ENCODE measurements around the gene MBNL2. TPM values are rescaled to one million over a fixed set of nuclear protein-coding genes. Genes with fewer than 3 reads are reported as not detected.

The MBNL2 gene
- total and polyA plus RNA-seq, 2 of the 4 experiments (the other 2 are of a cell fraction) = 26.9 to 103 TPM

GRCh38 chr13:97199451-97199850, 22.7 kb upstream of the MBNL2 start:
- Histone ChIP-seq H3K14ac (replicated peaks; ENCODE audit: low read depth, low read length) (peak overlapping the region; percentile 87), H3K9me3 (ENCODE audit: control insufficient read depth, insufficient read depth, low read length) (no peaks in the 10 kb centered on the region), H3K56ac (ENCODE audit: extremely low read depth, insufficient read depth, low read length) (peak overlapping the region; percentile 91; the same call in 1 of the 2 replicates), H3K4me3 (ENCODE audit: insufficient read depth, low read depth, low read length) (no peak overlapping the region), H4K20me1 (ENCODE audit: insufficient read depth, low read length) (no peaks in the 10 kb centered on the region), H3K27ac (ENCODE audit: insufficient read depth, low read length) (peak overlapping the region; percentile 81; the same call in 1 of the 2 replicates), H4K5ac (ENCODE audit: low read depth, low read length) (peak overlapping the region; percentile 82), H2BK5ac (ENCODE audit: low read depth, low read length, poor library complexity, severe bottlenecking) (peak overlapping the region; percentile 83), H4K8ac (ENCODE audit: low read depth in 2 of 2, low read length in 2 of 2) (peak overlapping the region; percentile 88 to 95; a peak in 3 of 4 replicates), H3K36me3 (ENCODE audit: control insufficient read depth, insufficient read depth, low read length) (no peaks in the 10 kb centered on the region), H2BK15ac (ENCODE audit: low read depth, low read length) (peak overlapping the region; percentile 46; the same call in 2 of the 3 replicates), H3K27me3 (ENCODE audit: control insufficient read depth, insufficient read depth, low read length) (no peaks in the 10 kb centered on the region), H3K9me1 (ENCODE audit: insufficient read depth, low read length) (peaks cover 7% of the 10 kb centered on the region), H3K23ac (ENCODE audit: low read depth, low read length) (no peak overlapping the region), H2BK120ac (ENCODE audit: low read depth, low read length) (peak overlapping the region; percentile 98), H4K91ac (ENCODE audit: insufficient read depth, low read depth, low read length) (peak overlapping the region; percentile 94), H2AFZ (replicated peaks; ENCODE audit: low read length, poor library complexity) (no peak overlapping the region), H3K4me1 (ENCODE audit: control insufficient read depth, insufficient read depth, low read length) (peaks cover 7% of the 10 kb centered on the region), H3K9ac (ENCODE audit: low read depth, low read length) (no peak overlapping the region), H3K4ac (ENCODE audit: low read depth, low read length) (peak overlapping the region; percentile 97), H3K4me2 (ENCODE audit: low read depth, low read length) (no peak overlapping the region), H2BK20ac (ENCODE audit: low read depth, low read length) (peak overlapping the region; percentile 99), H3K79me1 (ENCODE audit: low read depth in 1 of 2, low read length in 2 of 2) (no peaks in the 10 kb centered on the region), H2AK5ac (ENCODE audit: low read depth, low read length) (peak overlapping the region; percentile 89), H3K18ac (ENCODE audit: low read depth, low read length) (peak overlapping the region; percentile 81), H2AK9ac (replicated peaks; ENCODE audit: low read depth, low read length, poor library complexity) (no peak overlapping the region)
- in situ Hi-C loops (cut with MboI; ENCODE audit: low sequenced_read_pairs) (no loop called here), dilution Hi-C loops (cut with HindIII; ENCODE audit: low sequenced_read_pairs, unreplicated experiment) (no loop called here), intact Hi-C loops (cut with micrococcal nuclease) (no loop called here)
- CTCF ChIA-PET = no interaction called here
- no peak for ATAC-seq (ENCODE audit: low read depth)
- TF ChIP-seq CHD1 (IDR thresholded peaks at IDR 0.05; ENCODE audit: low read depth, low read length) (no peak), FOS (IDR thresholded peaks at IDR 0.05; ENCODE audit: low read depth, low read length) (no peak), RAD21 (IDR thresholded peaks at IDR 0.05; ENCODE audit: low read length) (no peak), CEBPB (IDR thresholded peaks at IDR 0.05; ENCODE audit: low read depth, low read length) (no peak), MAZ (IDR thresholded peaks at IDR 0.05; ENCODE audit: borderline replicate concordance, low read depth, low read length) (no peak), USF2 (IDR thresholded peaks at IDR 0.05; ENCODE audit: low read depth, low read length) (no peak), RCOR1 (IDR thresholded peaks at IDR 0.05; ENCODE audit: insufficient replicate concordance, low read length) (no peak), BHLHE40 (IDR thresholded peaks at IDR 0.05; ENCODE audit: low read depth, low read length) (no peak), ELK1 (IDR thresholded peaks at IDR 0.05; ENCODE audit: borderline replicate concordance, low read depth, low read length) (no peak), CTCF (conservative IDR thresholded peaks at IDR 0.05; ENCODE audit: low read depth, low read length) (no peak), MAFK (IDR thresholded peaks at IDR 0.05; ENCODE audit: low read depth, low read length) (no peak), SMC3 (IDR thresholded peaks at IDR 0.05; ENCODE audit: low read depth, low read length) (no peak), NFE2L2 (IDR thresholded peaks at IDR 0.05; ENCODE audit: low read depth, low read length) (no peak), POLR2A (IDR thresholded peaks at IDR 0.05; ENCODE audit: low read depth, low read length) (no peak), RFX5 (IDR thresholded peaks at IDR 0.05; ENCODE audit: low read depth, low read length) (no peak), MXI1 (IDR thresholded peaks at IDR 0.05; ENCODE audit: borderline replicate concordance, low read depth, low read length) (no peak)
- WGBS, 2 experiments (ENCODE audit: extremely low coverage in 2 of 2, insufficient read length in 1 of 2) = no CpG with 5 or more reads among the region's 3 CpGs
- BruUV-seq (replicated peaks) = no TSS peak
- DNase-seq = no peak
- POLR2A ChIA-PET (ENCODE audit: unreplicated experiment) = no interaction called here

Data from IMR-90 (cell line).